ENCODE measurements around the gene CRYZL1.
"Not testable (repeated sequence)": the region's sequence is repeated elsewhere in the genome, so short reads cannot be mapped to it uniquely, and the experiment has no call there.

Gene CRYZL1

DNA sequence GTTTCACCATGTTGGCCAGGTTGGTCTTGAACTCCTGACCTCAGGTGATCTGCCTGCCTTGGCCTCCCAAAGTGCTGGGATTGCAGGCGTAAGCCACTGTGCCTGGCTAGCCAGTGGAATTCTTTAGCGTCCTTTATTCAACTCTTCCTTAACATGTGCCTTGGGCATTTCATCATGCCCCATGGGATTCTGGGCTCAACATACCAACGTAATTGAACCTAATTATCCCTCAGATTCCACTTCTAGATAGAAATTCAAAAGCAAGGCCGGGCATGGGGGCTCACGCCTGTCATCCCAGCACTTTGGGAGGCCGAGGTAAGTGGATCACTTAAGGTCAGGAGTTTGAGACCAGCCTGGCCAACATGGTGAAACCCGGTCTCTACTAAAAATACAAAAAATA is 15.4 kb downstream of the CRYZL1 start:
- not testable (repeated sequence) for DNase-seq (ENCODE audit: low read depth)

DNA sequence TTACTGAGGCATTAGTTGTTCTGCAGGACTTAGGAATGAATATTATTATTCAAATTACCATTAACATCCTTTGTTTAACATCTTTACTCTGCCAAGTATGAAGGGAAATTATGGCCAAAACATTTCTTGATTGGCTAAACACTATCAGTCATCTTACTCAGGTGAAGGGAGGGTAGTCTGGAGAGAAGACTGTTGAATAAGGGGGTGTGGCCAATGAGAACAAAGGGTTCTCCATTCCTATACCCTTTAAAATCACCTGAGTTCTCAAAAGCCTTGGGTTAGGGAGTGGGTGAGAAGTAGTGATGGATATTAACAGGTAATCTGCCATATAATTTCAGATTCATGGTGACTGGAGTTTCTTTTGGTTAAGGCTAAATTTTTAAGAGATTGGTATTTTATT is 19.3 kb downstream of the CRYZL1 start:
- no peak for DNase-seq (ENCODE audit: low read depth)

DNA sequence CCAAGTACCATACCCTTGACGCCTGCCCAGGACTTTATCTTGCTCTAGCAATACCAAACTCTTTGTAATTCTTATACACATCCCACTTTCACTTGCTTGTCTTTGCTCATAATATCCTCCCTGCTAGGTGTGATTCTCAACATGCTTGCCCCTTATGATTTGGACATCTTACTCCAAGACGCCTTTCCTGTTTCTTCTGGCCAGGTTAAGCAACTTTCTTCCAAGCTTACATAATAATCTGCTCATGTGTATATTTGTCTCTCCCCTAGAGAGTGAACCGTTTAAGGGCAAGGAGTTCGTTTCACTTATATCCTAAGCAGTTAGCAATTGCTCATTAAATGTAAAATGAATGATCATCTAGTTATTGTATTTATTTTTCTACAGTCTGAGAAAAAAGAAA is 21.8 kb downstream of the CRYZL1 start:
- no peak for DNase-seq (ENCODE audit: low read depth)

DNA sequence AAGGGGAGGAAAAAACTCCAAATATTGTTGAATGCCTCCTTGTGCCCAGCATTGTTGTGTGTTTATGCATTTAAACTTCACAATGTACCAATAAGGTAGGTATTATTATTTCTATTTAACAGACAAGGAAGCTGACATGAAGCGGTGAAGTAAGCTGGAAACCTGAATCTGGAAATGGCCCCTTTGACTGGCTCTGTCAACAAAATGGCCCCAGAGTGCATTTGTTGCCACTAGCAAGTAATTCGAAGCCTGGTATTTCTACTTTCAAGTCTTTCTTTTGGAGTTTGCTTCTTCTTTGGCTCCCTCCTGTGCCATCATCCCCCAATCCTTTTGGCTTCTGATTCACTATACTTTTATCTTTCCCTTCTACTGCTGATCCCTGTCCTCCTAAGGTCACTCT is 23.1 kb downstream of the CRYZL1 start:
- DNase-seq (ENCODE audit: low read depth), result no peak

DNA sequence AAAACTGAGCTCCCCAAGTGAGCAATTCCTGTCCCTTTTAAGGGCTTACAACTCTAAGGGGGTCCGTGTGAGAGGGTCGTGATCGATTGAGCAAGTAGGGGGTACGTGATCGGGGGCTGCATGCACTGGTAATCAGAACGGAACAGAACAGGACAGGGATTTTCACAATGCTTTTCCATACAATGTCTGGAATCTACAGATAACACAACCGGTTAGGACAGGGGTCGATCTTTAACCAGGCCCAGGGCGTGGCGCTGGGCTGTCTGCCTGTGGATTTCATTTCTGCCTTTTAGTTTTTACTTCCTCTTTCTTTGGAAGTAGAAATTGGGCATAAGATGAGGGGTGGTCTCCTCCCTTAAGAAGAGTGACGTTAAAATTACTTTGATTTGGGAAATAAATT is 24.0 kb downstream of the CRYZL1 start:
- not testable (repeated sequence) for DNase-seq (ENCODE audit: low read depth)

DNA sequence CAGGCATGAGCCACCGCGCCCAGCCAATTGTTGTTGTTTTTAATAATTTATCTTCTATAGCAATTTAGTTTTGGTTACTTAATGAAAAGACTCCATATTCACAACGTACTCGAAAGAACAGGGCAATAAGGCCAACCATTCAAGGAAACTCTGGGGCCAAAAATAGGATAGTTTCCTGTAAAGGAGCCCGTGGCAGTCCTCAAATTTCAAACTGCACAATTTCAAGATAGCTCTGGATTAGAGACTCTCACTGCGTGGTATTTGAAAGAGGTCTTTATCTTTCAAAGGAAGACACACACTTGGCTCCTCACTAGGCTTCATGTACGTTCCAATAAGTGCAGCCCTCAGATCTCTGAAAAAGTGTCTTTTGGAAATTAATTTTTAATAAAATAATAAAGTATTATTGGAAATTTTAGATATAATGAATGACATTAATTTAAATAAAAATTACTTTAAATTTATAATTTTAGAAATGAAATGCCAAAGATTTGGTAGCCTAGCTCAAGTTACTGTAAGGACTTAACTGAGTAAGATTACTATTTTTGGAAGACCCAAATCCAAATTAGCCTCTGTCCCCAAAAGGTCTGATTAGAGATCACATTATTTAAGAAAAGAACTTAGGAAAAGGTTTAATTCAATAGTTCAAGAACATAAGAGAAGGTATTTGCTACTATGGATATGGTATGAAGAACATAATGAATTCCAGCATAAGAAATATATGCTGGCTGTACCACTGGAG is 30.4 kb downstream of the CRYZL1 start:
- no peak for DNase-seq (ENCODE audit: low read depth)

DNA sequence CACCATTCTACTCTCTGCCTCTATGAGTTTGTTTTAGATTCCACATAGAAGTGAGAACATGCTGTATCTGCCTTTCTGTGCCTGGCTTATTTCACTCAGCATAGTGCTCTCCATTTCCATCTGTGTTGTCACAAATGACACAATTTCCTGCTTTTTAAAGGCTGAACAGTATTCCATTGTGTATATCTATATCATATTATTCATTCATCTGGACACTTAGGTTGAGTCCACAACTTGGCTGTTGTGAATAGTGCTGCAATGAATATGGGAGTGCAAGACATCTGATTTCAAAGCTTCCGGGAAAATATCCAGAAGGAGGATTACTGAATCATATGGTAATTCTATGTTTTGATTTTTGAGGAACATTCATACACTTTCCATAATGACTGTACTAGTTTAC is 33.0 kb downstream of the CRYZL1 start:
- no peak for DNase-seq (ENCODE audit: low read depth)

DNA sequence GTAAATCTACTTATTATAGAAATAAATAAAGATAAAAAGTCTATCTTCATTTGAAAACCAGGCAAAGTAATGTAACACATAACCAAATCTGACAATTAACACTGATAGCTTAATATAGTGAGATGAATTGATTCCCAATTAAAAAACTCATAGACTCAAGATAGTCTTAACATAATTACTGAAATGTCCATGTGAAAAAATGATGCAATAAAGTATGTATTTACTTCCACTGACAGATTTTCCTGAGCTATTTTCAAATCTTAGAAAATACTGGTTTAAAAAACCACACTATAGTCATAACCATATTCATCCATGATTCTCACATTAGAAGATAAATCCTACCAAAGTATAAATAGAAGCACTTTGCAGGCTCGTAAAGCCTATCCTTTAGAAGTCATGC is 43.5 kb downstream of the CRYZL1 start:
- no peak for DNase-seq (ENCODE audit: low read depth)

DNA sequence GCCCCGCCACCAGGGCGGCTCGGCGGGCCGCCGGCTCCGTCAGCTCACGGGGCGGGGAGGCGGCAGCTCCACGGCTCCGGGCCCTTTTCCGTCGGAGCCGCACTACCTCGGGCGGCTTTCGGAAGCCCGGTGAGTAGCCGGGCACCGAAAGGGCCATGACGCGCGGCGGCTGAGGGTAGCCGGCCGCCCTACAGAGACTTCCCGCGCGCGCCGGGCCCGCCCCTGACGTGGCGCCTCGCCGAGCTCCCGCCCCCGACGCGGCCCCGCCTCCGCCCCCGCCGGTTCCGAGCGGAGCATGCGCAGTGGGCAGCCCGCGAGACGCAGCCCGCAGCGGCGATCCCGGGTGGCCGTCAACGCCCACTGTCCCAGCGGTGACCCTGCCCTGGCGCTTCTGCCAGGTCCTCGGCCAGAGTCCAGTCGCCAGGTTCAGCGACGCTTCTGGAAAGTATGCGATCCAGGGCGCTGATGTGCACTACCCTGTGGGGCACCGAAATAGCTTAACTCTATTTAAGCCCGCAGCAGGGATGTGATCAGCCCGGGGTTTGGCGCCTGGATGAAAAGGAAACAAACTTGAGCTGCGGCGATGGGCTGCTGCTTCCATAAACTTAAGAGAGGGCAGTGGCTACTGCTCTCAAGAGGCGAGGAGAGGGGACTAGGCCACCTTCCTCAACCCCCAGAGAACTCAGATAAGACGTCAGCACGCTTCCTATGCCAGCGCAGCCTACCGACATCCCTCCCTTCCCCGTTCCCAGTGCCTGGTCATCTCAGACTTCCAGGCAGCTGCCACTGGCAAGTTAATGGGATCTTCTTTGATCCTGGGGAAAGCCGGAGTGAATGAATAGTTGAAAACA is 52.8 kb downstream of the CRYZL1 start, which contains the start of gene DONSON:
DONSON (minus strand) TSS at position 200 of the 851 bp plus-strand sequence; CDS start at position 157, 43 bp downstream.
- DNase-seq (ENCODE audit: low read depth), result peak; percentile 76

DNA sequence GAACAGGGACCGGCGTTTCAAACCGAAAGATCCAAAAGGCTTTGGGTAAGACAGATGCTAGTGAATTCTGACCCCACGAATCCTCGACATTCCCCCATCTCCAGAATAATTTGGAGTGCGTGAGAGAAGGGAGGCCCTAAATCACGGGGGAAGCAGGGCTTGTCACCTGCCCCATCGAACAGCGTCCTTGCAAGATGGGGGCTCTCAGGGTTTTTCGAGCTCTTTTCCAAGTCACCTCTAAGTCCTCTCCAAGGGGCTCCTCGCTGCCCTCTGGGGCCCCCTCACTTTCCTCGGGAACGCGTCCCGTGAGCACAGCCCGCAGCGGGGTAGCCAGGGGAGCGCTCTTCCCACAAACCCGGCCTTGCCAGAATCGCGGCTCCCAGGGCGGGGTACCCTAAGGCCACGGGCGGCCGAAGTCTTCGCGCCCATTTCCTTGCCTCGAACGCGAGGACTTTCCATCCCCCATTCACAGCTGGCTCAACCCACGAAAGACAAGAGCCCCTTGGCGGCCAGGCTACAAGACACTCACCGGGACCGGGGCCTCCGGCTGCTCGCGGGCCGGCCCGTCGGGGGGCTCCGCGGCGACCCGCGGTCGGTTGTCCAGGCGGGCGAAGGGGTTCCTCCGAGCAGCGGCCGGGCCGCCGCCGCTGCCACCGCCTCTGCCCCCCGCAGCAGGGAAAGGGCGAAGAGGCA is 53.6 kb downstream of the CRYZL1 start:
- no peak for DNase-seq (ENCODE audit: low read depth)

DNA sequence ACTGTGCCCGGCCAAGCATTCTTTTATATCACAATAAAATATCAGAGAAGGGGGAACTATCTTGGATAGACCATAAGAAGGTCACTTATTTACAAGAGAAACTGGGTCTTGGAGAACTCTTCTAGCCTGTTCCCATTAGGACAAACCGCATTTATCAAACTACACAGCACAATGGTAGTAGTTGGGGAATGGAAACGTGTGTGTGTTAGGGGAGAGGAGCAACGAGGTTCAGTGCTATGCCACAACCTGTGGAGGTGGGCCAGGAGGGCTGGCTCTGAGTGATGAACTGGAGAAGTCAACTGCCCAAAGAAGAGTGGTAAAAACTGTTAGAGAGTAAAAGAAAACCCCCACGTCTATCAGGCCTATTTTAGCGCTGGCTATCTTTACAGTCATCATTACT is 54.6 kb downstream of the CRYZL1 start:
- DNase-seq (ENCODE audit: low read depth), result no peak

DNA sequence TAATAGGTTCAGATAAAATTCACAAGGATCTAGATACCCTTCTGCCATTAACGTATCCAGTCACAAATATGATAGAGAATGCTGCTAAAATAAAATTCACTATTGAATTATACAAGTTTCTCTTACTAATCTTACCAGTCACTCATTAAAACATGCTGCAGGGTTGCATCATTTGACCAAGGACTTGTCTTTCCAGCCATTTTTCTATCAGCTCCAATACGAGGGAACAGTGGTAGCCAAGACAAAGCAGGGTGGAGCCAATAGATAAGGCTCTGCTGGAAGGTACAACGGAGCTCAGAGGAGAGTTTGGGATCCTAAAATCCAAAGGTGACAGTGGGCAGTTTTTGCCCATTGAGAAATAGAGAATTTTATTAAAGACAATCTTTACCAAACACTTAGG is 57.1 kb downstream of the CRYZL1 start:
- no peak for DNase-seq (ENCODE audit: low read depth)

DNA sequence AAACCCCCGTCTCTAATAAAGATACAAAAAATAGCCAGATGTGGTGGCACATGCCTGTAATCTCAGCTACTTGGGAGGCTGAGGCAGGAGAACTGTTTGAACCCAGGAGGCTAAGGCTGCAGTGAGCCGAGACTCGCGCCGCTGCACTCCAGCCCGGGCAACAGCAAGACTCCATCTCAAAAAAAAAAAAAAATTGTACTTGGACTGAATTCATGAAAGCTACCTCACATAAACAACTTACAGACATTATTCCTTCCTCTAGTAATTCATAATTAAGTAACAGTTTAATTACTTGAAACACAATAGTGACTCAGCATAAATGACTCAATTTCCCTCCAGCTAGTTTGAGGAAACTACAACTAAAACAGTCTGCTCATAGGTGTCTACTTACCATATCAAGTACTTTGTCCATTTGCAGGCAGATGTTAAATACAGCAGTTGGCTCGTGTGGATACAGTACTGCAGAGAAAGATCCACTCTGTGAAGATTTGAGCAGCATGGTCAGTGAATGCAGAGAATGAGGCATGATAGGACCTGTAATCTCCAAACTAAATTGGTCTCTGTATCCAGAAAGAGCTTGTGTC is 62.5 kb downstream of the CRYZL1 start:
- DNase-seq (ENCODE audit: low read depth), result no peak

DNA sequence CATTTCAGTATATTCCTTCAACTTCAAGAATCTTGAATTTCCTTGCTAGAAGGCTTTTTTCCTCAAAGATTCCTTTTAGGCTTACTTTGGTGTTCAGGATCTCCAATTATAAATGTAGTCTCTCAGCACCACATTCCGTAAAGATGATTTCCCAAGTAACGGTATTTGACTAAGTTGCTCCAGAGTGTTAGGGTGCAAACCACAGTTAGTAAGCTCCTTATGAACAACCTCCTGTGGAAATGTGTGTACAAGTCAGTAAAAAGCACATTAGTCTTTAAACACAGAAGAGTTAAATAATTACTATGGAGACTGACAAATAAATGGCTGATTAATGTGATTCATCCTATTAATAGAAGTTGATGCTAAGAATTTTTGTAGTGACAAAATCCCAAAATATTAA is 63.3 kb downstream of the CRYZL1 start:
- no peak for DNase-seq (ENCODE audit: low read depth)

DNA sequence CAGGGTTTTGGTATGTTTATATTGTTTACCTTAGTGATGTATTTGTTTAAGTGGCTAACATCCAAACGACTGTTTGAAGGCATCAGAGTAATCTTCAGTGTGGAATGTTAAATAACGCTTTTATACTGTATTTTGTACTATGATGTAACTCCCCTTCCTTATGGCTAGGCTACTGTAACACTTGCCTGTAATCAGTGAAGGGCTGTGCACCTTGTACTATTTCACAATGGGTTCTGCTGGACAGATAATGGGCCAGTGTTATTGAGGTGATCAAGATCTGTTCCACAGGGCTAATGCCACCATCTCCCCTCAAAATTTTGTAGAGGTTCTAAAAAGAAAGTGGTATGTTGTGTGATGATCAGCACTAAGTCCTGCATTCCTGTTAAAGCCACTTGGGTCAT is 64.8 kb downstream of the CRYZL1 start:
- not testable (repeated sequence) for DNase-seq (ENCODE audit: low read depth)

DNA sequence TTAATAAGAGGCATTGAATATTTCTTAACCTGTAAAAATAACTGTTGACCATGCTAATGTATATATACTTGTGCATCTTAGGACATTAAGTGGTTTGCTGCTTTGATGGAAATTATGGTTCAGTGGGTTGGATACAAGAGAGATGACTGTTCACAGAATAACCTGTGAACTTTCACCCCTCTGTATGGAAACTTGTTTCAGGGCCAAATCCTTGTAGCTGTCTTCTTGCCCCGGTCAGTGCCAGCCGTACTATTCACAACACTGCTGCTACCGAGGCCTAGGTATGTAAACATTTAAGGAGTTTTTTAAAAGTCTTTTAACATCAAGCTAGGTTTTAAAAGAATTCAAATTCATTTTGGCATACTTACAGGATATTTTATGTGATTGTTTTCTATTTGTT is 69.2 kb downstream of the CRYZL1 start:
- no peak for DNase-seq (ENCODE audit: low read depth)

DNA sequence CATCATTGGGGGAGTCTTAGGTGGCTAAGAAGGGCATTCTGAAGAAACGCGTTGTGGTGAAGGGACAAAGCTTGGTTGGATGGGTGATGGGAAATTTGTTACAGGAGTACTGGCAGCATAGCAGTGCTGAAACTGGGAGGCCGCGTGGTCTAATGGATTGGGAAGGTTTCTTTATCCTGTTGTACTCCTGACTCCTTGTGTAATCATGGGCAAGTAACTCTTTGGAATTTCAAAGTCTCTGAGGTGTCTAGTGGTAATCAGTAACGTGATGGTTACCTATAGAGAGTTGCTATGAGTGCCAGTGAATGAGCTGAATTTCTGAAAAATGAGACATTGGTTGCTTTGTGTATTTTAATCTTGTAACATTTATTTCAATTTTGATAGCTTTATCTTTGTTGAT is 71.5 kb downstream of the CRYZL1 start:
- no peak for DNase-seq (ENCODE audit: low read depth)

DNA sequence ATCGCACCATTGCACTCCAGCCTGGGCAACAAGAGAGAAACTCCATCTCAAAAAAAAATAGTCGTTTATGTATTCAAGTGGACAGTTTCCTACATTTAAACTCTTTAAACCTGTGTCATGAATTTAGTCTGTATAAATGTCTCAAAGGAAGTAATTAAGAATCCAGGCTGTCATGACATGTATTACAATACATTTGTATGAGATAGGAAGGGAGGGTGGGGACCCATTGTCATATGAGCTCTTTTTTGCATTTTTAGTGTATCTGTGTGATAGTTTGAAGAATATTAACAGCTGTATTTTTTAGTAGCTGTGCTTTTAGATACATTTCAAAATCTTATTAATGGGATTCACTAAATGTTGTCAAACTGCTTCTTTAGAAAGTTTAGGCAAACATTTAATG is 73.1 kb downstream of the CRYZL1 start:
- DNase-seq (ENCODE audit: low read depth), result no peak

DNA sequence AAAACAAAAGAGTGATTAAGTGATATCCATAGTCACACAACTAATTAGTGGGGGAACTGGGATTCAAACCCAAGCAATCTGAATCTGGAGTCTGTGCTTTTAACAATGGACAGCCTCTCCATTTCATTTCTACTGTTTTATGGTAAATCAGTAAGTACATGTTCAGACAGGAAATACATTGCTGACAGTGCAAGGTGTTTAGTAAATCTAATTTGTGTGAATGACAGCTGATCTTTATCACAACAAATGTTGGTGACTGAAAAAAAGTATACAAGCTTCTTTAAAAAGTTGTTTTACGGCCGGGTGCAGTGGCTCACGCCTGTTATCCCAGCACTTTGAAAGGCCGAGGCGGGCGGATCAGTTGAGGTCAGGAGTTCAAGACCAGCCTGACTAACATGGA is 73.6 kb downstream of the CRYZL1 start:
- no peak for DNase-seq (ENCODE audit: low read depth)

DNA sequence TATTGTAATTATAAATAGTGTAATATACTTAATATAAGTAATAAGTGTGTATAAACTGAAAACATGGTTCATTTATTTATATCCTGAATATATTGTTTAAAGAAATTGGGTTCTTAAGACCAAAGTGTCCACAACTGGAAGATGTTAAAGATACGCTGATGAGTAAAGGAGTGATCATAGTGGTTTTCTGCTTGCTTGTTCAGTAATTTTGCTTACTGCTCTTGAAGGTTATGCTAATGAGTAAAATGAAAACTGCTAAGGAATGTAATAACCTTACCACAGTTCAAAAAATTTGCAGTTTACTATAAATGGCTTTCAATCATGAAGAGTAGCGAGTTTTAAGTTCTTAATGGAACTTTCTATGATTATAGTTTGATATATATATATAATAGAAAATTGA is 75.0 kb downstream of the CRYZL1 start:
- DNase-seq (ENCODE audit: low read depth), result no peak

DNA sequence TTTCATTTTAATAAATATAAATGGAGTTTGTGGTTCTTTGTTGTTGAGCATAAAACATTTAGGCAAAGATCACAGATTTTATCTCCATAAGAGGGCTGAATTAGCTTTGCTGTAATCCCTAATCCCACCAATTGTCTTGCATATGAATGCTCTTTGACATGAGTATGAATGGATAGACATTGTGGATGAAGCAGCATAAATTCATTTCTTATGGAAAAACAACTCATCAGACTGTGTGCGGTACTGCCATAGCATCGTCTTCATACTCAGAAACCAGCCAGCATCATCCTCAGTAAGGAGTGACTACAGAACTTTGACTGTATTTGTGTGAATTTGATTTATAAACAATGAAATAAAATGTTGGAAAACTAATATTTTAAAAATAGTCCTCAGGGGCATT is 79.2 kb downstream of the CRYZL1 start:
- no peak for DNase-seq (ENCODE audit: low read depth)

DNA sequence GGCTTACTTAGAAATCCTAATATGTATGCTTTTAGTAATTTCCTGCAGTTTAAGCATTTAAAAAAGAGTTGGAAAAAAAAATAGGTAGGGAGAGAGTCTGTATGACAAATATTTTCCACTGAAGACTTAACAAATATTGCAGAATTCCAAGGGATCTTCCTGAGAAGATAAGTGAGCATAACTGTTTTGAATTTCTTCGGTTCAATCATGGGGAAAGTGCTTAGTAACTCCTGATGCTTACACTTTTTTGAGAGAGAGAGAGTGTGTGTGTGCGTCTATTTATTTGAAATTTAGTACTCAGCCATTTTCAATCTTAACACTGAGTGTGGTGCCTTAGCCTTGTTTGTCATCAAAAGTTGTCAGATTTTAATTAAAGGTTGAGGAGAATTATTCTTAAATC is 80.2 kb downstream of the CRYZL1 start:
- no peak for DNase-seq (ENCODE audit: low read depth)

DNA sequence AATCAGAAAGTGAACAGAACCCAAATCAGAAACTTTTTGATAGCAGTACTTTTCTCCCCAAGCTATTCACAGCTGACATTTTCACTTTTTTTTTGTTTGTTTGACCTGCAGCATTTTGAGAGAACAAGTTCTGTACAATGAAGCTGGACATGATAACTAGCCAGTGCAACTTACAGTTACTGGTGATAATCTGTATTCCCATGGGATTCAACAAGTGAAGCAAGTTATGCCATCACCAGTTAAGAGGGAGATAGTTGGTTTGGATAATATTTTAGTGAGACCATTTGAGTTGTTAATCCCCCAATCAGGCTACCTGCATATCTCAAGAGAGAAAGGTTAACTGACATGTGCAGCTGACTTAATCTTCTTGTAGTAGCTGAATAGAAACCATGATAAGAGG is 80.6 kb downstream of the CRYZL1 start:
- no peak for DNase-seq (ENCODE audit: low read depth)
